Measurements from ENCODE around the gene TLE4.

DNA sequence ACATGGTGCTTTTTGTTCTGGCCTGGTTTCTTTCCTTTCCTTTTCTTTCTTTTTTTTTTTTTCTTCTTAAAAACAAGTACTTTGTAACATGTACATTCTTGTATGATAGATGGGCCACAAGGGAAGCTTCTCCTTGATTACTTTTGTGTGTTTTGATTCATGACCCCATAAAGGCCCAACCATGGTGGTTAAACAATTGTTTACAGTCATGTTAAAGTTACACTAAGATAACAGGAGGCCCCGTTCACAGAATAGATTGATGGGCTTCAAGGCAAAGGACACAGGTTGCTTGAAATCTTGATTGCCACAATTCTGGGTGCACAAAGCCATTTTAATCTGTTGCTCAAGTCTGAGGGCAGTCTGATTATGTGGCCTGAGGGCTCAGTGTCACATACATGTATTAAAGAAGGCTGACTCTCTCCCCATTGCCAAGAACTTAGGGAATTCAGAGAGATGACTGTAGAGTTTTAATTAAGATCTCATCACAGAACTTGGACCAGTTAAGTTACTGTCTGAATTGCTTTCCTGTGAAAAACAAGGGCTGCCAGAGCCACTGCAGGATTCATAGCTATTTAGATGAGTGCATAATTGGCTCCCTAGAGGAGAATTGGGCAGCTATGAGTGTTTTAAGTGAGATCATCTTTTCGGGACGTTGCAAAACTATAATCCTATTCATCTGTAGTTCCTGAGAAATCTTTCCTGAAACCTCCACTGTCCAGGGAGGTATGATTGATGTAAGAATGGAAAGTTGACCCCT is 163.4 kb downstream of the TLE4 start:
- TF ChIP-seq POLR2A (IDR thresholded peaks at IDR 0.05; ENCODE audit: low read depth, low read length) = no peak
- no peak for TF ChIP-seq POLR2AphosphoS5 (IDR thresholded peaks at IDR 0.05; ENCODE audit: low read depth, low read length)
- TF ChIP-seq TAF1 (IDR thresholded peaks at IDR 0.05; ENCODE audit: low read depth, low read length) = no peak
- no peak for TF ChIP-seq POU2F2 (IDR thresholded peaks at IDR 0.05; ENCODE audit: low read depth, low read length)
- no peak for TF ChIP-seq PAX5 (IDR thresholded peaks at IDR 0.05; ENCODE audit: insufficient read depth, low read length, severe bottlenecking)
- TF ChIP-seq SPI1 (IDR thresholded peaks at IDR 0.05; ENCODE audit: low read depth, low read length) = no peak

Data from GM12891 (cell line).